ENCODE measurements around the gene SLC39A13.

DNA sequence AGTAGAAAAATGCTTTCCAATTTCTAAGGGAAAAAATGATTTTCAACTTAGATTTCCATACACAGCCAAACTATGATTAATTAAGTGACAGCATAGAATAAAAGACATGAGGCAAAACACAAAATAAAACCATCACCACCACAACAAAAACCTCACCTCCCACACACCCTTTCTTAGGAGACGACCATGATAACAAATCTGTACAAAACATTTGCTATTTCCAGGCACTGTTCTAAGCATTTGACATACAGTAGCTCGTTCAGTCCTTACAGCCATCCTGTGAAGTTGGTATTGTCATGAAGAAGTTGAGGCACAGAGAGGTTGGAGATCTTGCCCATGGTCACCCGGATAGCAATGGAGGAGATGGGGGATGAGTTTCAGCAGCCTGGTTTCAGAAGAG lies 38.7 kb upstream of the SLC39A13 start:
- TF ChIP-seq, protein P1, sequence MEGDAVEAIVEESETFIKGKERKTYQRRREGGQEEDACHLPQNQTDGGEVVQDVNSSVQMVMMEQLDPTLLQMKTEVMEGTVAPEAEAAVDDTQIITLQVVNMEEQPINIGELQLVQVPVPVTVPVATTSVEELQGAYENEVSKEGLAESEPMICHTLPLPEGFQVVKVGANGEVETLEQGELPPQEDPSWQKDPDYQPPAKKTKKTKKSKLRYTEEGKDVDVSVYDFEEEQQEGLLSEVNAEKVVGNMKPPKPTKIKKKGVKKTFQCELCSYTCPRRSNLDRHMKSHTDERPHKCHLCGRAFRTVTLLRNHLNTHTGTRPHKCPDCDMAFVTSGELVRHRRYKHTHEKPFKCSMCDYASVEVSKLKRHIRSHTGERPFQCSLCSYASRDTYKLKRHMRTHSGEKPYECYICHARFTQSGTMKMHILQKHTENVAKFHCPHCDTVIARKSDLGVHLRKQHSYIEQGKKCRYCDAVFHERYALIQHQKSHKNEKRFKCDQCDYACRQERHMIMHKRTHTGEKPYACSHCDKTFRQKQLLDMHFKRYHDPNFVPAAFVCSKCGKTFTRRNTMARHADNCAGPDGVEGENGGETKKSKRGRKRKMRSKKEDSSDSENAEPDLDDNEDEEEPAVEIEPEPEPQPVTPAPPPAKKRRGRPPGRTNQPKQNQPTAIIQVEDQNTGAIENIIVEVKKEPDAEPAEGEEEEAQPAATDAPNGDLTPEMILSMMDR (IDR thresholded peaks at IDR 0.05; ENCODE audit: insufficient read depth, low read length) = no peak
- TF ChIP-seq GABPA (IDR thresholded peaks at IDR 0.05; ENCODE audit: low read depth) = no peak
- TF ChIP-seq, protein P2, sequence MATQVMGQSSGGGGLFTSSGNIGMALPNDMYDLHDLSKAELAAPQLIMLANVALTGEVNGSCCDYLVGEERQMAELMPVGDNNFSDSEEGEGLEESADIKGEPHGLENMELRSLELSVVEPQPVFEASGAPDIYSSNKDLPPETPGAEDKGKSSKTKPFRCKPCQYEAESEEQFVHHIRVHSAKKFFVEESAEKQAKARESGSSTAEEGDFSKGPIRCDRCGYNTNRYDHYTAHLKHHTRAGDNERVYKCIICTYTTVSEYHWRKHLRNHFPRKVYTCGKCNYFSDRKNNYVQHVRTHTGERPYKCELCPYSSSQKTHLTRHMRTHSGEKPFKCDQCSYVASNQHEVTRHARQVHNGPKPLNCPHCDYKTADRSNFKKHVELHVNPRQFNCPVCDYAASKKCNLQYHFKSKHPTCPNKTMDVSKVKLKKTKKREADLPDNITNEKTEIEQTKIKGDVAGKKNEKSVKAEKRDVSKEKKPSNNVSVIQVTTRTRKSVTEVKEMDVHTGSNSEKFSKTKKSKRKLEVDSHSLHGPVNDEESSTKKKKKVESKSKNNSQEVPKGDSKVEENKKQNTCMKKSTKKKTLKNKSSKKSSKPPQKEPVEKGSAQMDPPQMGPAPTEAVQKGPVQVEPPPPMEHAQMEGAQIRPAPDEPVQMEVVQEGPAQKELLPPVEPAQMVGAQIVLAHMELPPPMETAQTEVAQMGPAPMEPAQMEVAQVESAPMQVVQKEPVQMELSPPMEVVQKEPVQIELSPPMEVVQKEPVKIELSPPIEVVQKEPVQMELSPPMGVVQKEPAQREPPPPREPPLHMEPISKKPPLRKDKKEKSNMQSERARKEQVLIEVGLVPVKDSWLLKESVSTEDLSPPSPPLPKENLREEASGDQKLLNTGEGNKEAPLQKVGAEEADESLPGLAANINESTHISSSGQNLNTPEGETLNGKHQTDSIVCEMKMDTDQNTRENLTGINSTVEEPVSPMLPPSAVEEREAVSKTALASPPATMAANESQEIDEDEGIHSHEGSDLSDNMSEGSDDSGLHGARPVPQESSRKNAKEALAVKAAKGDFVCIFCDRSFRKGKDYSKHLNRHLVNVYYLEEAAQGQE (IDR thresholded peaks at IDR 0.05; ENCODE audit: insufficient replicate concordance, low read depth) = no peak

Measured in HL-60 (cell line).